GM06990 (cell line): ENCODE results near the gene AFAP1.

Experiments
- DNase-seq: peaks from one replicate; pipeline ENCODE4 v3.0.0-alpha.2; 2011; ENCODE audit not compliant: insufficient read length; ENCODE audit errors: extremely low read depth
- H3K27me3 ChIP-seq: replicated peaks from 2 replicates; pipeline ENCODE4 v1.6.0; 2011; ENCODE audit warnings: low read length; ENCODE audit not compliant: control insufficient read depth, insufficient read depth
- H3K36me3 ChIP-seq: 2 replicates; pipeline ENCODE4 v1.5.1; 2011; ENCODE audit warnings: low read length; ENCODE audit not compliant: control insufficient read depth, insufficient read depth
- H3K4me3 ChIP-seq: replicated peaks from 2 replicates; pipeline ENCODE4 v1.5.1; 2011; ENCODE audit warnings: low read depth, mild to moderate bottlenecking, control low read depth, low read length
- TF ChIP-seq, protein P1 (sequence below): IDR thresholded peaks from 2 replicates; pipeline ENCODE4 v1.5.1; 2011; ENCODE audit warnings: low read length, control low read depth, mild to moderate bottlenecking, inconsistent platforms; ENCODE audit not compliant: insufficient read depth, poor library complexity, severe bottlenecking

AFAP1 gene

DNA sequence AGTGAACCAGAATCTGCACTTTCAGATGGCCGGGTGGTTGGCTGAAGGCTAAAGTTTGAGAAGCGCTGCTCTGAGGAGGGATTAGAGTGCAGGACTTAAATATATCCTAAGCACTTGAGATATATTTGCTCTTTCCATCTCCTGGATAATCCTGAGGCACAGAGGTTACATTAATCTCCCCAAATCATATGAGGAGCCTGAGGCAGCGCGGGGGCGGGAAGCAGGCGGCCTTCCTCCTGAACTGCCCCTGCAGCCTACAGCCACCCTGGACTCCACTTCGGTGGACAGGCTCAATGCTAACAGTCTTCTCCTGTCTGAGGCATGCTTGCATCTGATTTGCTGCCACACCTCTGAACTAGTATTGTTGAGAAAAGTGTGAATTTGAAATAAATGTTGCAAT is 72.5 kb downstream of the AFAP1 start:
- no peak overlapping the region for H3K4me3 ChIP-seq
- H3K36me3 ChIP-seq = no peaks in the 10 kb centered on the region
- DNase-seq = no peak
- TF ChIP-seq, protein P1, sequence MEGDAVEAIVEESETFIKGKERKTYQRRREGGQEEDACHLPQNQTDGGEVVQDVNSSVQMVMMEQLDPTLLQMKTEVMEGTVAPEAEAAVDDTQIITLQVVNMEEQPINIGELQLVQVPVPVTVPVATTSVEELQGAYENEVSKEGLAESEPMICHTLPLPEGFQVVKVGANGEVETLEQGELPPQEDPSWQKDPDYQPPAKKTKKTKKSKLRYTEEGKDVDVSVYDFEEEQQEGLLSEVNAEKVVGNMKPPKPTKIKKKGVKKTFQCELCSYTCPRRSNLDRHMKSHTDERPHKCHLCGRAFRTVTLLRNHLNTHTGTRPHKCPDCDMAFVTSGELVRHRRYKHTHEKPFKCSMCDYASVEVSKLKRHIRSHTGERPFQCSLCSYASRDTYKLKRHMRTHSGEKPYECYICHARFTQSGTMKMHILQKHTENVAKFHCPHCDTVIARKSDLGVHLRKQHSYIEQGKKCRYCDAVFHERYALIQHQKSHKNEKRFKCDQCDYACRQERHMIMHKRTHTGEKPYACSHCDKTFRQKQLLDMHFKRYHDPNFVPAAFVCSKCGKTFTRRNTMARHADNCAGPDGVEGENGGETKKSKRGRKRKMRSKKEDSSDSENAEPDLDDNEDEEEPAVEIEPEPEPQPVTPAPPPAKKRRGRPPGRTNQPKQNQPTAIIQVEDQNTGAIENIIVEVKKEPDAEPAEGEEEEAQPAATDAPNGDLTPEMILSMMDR = no peak
- H3K27me3 ChIP-seq = no peaks in the 10 kb centered on the region

DNA sequence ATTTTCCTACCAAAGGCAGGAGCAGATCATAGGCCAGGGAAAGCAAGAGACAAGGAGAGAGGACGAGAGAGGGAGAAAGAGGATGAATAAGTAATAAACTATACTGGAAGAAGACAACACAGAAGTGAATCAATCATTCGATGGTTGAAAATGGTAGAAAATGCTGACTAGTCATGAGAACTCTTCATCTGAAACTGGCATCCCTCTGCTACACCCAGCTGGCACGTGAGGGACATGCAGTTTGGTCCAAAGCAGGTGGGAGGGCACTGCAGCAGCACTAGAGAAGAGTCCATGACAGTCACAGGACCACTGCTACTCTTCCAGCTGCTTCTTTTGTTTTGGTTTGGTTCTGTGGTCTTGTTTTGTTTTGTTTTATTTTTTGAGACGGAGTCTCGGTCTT is 74.1 kb downstream of the AFAP1 start:
- H3K27me3 ChIP-seq = no peaks in the 10 kb centered on the region; the same call in 1 of the 2 replicates
- TF ChIP-seq, protein P1 = no peak
- H3K36me3 ChIP-seq = no peaks in the 10 kb centered on the region
- no peak for DNase-seq
- H3K4me3 ChIP-seq = no peak overlapping the region

DNA sequence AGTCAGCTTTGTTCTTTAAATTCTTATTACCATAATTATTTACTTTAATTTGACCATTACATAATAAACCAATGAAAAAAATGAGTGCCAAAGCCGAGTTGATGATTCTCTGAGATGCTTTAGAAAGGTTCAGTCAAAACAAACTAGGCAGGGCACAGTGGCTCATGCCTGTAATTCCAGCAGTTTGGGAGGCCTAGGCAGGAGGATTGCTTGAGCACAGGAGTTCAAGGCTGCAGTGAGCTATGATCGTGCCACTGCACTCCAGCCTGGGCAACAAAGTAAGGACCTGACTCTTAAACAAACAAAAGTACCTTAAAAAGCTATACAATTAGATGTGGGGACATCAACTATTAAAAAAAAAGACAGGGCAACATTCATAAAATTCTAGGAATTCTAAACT is 75.0 kb downstream of the AFAP1 start:
- H3K4me3 ChIP-seq = no peak overlapping the region
- TF ChIP-seq, protein P1 = no peak
- DNase-seq = no peak
- no peaks in the 10 kb centered on the region for H3K36me3 ChIP-seq
- no peaks in the 10 kb centered on the region; the same call in 1 of the 2 replicates for H3K27me3 ChIP-seq

DNA sequence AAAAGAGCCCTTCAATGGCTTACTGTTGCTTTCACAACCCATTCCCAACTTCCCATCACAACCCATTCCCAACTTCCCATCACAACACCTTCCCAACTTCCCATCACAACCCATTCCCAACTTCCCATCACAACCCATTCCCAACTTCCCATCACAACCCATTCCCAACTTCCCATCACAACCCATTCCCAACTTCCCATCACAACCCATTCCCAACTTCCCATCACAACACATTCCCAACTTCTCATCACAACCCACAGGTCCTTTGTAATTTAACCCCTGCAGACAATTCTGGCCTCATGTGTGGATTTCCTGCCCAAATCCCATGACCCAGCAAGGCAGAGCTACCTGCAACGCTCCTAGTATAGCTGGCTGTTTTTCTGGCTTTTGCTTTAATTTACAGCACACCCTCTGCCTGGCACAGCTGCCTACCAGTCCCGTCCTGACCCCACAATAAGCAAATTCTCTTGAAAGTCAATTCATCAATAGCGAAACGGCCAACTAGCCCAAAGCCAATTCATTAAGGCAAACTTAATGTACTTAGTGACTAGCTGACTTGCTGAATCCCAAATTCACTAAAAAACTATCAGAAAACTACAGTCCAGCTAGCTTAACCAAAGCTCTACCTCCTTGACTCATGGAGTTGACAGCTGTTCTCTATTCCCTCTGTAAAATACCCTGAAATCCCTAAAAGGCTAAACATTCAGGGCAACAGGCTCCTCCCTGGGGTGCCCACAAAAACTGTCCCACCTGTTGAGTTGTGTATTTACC is 75.6 kb downstream of the AFAP1 start:
- no peaks in the 10 kb centered on the region; the same call in 1 of the 2 replicates for H3K27me3 ChIP-seq
- no peak overlapping the region for H3K4me3 ChIP-seq
- no peaks in the 10 kb centered on the region for H3K36me3 ChIP-seq
- TF ChIP-seq, protein P1 = no peak
- DNase-seq = no peak

DNA sequence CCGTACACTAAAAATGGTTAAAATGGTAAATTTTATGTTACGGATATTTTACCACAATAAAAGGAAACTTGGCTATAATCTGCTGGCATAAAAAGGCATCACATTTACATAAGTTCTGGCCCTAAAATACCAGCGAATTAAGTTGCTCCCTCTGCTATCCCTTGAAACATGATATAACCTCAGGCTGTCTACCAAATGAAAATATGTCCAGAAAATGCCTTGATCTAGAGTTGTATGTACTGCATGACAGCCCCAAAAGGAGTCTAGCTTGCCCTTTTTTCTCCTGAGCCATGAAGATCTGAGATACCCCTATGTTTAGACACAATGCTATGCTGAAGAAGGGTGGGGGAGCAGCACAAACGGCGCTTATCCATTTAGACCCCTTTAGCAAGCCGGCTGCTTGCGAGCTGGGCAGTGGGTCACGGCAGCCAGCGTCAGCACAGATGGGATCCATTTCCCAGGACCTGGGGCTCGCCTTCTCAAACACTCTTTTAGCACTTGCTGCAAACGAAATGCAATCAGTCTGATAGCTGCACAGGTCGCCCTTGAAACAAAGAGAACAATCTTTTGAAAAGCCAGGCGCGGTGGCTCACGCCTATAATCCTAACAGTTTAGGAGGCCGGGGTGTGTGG is 77.0 kb downstream of the AFAP1 start:
- H3K36me3 ChIP-seq = no peaks in the 10 kb centered on the region
- TF ChIP-seq, protein P1 = no peak
- no peaks in the 10 kb centered on the region; the same call in 1 of the 2 replicates for H3K27me3 ChIP-seq
- no peak for DNase-seq
- no peak overlapping the region for H3K4me3 ChIP-seq
